DND-41 (cell line): ENCODE data around the gene ZNF260.

ENCODE experiments used
- CTCF ChIP-seq: IDR thresholded peaks from 2 replicates; pipeline ENCODE4 v1.5.1; 2012; ENCODE audit warnings: borderline replicate concordance, low read length, moderate library complexity, mild to moderate bottlenecking; ENCODE audit not compliant: poor library complexity, severe bottlenecking; ENCODE audit errors: extremely low read depth
- EZH2 ChIP-seq: IDR thresholded peaks from 3 replicates; pipeline ENCODE4 v1.6.1; 2012; ENCODE audit warnings: borderline replicate concordance, low read depth, mild to moderate bottlenecking, moderate library complexity, low read length, inconsistent platforms; ENCODE audit not compliant: severe bottlenecking

GRCh38 chr19:36573895-36574720, 46.0 kb upstream of the ZNF260 start:
- TF ChIP-seq CTCF (no peak), EZH2 (no peak)
